ENCODE data around the gene MYT1.
"Not testable (repeated sequence)": the region's sequence is repeated elsewhere in the genome, so short reads cannot be mapped to it uniquely, and the experiment has no call there.

MYT1 gene

GRCh38 chr20:64185276-64185900 lies 21.1 kb downstream of the MYT1 start:
- no peak for DNase-seq (ENCODE audit: extremely low read depth, low read depth)
- no peak for TF ChIP-seq CTCF (IDR thresholded peaks at IDR 0.05; ENCODE audit: low read depth, low read length)

- no peak for DNase-seq (ENCODE audit: extremely low read depth, low read depth)
- no peak for TF ChIP-seq CTCF (IDR thresholded peaks at IDR 0.05; ENCODE audit: low read depth, low read length)
Observed at GRCh38 chr20:64186071-64186598, 21.9 kb downstream of the MYT1 start.

- DNase-seq (ENCODE audit: extremely low read depth, low read depth) = not testable (repeated sequence)
Observed at GRCh38 chr20:64187213-64187612, 23.0 kb downstream of the MYT1 start.

GRCh38 chr20:64188091-64188490 lies 23.8 kb downstream of the MYT1 start:
- DNase-seq (ENCODE audit: extremely low read depth, low read depth) = no peak
- no peak for TF ChIP-seq CTCF (IDR thresholded peaks at IDR 0.05; ENCODE audit: low read depth, low read length)

- no peak for TF ChIP-seq CTCF (IDR thresholded peaks at IDR 0.05; ENCODE audit: low read depth, low read length)
- DNase-seq (ENCODE audit: extremely low read depth, low read depth) = no peak
Observed at GRCh38 chr20:64188682-64189529, 24.7 kb downstream of the MYT1 start.

GRCh38 chr20:64189530-64189966 lies 25.3 kb downstream of the MYT1 start:
- no peak for DNase-seq (ENCODE audit: extremely low read depth, low read depth)
- TF ChIP-seq CTCF (IDR thresholded peaks at IDR 0.05; ENCODE audit: low read depth, low read length) = no peak

GRCh38 chr20:64189986-64190385 lies 25.7 kb downstream of the MYT1 start:
- TF ChIP-seq CTCF (IDR thresholded peaks at IDR 0.05; ENCODE audit: low read depth, low read length) = no peak
- no peak for DNase-seq (ENCODE audit: extremely low read depth, low read depth)

Data from AG09319 (cell line).